Trophoblast cell (in vitro differentiated cells and primary cell): Measurements from ENCODE around the gene RALGDS.
A peak's percentile ranks its signal among the peaks of the same experiment; 100 is the strongest.

Experiments used
- DNase-seq, 2 donors: peaks; one replicate each; pipeline ENCODE4 v3.0.0-alpha.2; 2016
- H2AFZ ChIP-seq: 2 replicates; pipeline ENCODE4 v1.6.1; 2013; ENCODE audit warnings: low read length, moderate library complexity, mild to moderate bottlenecking; ENCODE audit not compliant: insufficient read depth, poor library complexity
- H2AK5ac ChIP-seq: 2 replicates; pipeline ENCODE4 v1.6.1; 2013; ENCODE audit warnings: mild to moderate bottlenecking, low read length
- H2BK120ac ChIP-seq: 2 replicates; pipeline ENCODE4 v1.6.1; 2013; ENCODE audit warnings: low read length, mild to moderate bottlenecking, moderate library complexity; ENCODE audit not compliant: insufficient read depth, poor library complexity
- H2BK12ac ChIP-seq: 2 replicates; pipeline ENCODE4 v1.6.1; 2013; ENCODE audit warnings: mild to moderate bottlenecking, low read length, moderate library complexity
- H2BK5ac ChIP-seq: 2 replicates; pipeline ENCODE4 v1.6.1; 2013; ENCODE audit warnings: low read length, low read depth, moderate library complexity, mild to moderate bottlenecking; ENCODE audit not compliant: poor library complexity
- H3K14ac ChIP-seq: 2 replicates; pipeline ENCODE4 v1.6.1; 2013; ENCODE audit warnings: mild to moderate bottlenecking, low read length
- H3K18ac ChIP-seq: 2 replicates; pipeline ENCODE4 v1.6.1; 2013; ENCODE audit warnings: mild to moderate bottlenecking, low read length
- H3K23ac ChIP-seq: 2 replicates; pipeline ENCODE4 v1.6.1; 2013; ENCODE audit warnings: low read length
- H3K27ac ChIP-seq: 2 replicates; pipeline ENCODE4 v1.5.1; 2013; ENCODE audit warnings: low read depth, mild to moderate bottlenecking, inconsistent platforms, low read length, moderate library complexity
- H3K27me3 ChIP-seq: 2 replicates; pipeline ENCODE4 v1.6.1; 2013; ENCODE audit warnings: inconsistent platforms, mild to moderate bottlenecking, low read length, moderate library complexity; ENCODE audit not compliant: insufficient read depth
- H3K36me3 ChIP-seq, 2 experiments: 1 replicate in 1 of 2; 2 replicates in 1 of 2; pipeline ENCODE4 v1.6.1; 2013; ENCODE audit warnings: low read length in 2 of 2, mild to moderate bottlenecking in 2 of 2, moderate library complexity in 1 of 2; ENCODE audit not compliant: insufficient read depth in 2 of 2, control insufficient read depth in 1 of 2
- H3K4ac ChIP-seq: 2 replicates; pipeline ENCODE4 v1.6.1; 2013; ENCODE audit warnings: low read depth, mild to moderate bottlenecking, low read length, moderate library complexity
- H3K4me1 ChIP-seq, 2 experiments: 1 replicate in 1 of 2; 2 replicates in 1 of 2; pipeline ENCODE4 v1.6.1; 2013; ENCODE audit warnings: low read length in 2 of 2, mild to moderate bottlenecking in 2 of 2, moderate library complexity in 1 of 2; ENCODE audit not compliant: insufficient read depth in 2 of 2, control insufficient read depth in 1 of 2
- H3K4me2 ChIP-seq: 2 replicates; pipeline ENCODE4 v1.6.1; 2013; ENCODE audit warnings: inconsistent platforms, mild to moderate bottlenecking, low read length, moderate library complexity
- H3K4me3 ChIP-seq: 2 replicates; pipeline ENCODE4 v1.5.1; 2013; ENCODE audit warnings: mild to moderate bottlenecking, low read depth, low read length, inconsistent platforms
- H3K79me1 ChIP-seq: one replicate; pipeline ENCODE4 v1.6.1; 2013; ENCODE audit warnings: low read length
- H3K79me2 ChIP-seq: 2 replicates; pipeline ENCODE4 v1.6.1; 2013; ENCODE audit warnings: low read length, mild to moderate bottlenecking; ENCODE audit not compliant: control insufficient read depth, insufficient read depth, poor library complexity
- H3K9ac ChIP-seq: 2 replicates; pipeline ENCODE4 v1.6.1; 2013; ENCODE audit warnings: mild to moderate bottlenecking, low read length
- H3K9me3 ChIP-seq: 2 replicates; pipeline ENCODE4 v1.6.1; 2013; ENCODE audit warnings: low read depth, mild to moderate bottlenecking, control low read depth, inconsistent platforms, low read length; ENCODE audit not compliant: insufficient read depth
- H4K12ac ChIP-seq: 2 replicates; pipeline ENCODE4 v1.6.1; 2013; ENCODE audit warnings: low read depth, mild to moderate bottlenecking, low read length, moderate library complexity
- H4K8ac ChIP-seq: 2 replicates; pipeline ENCODE4 v1.6.1; 2013; ENCODE audit warnings: low read depth, mild to moderate bottlenecking, low read length, moderate library complexity
- H4K91ac ChIP-seq: one replicate; pipeline ENCODE4 v1.6.1; 2013; ENCODE audit warnings: low read depth, mild to moderate bottlenecking, low read length, moderate library complexity
- WGBS: extraction: QIAGEN DNeasy Blood & Tissue Kit; methylation state at CpG from one replicate; pipeline ENCODE4 v1.1.7; 2013; ENCODE audit warnings: missing lambda C conversion rate; ENCODE audit not compliant: insufficient read length, insufficient coverage; ENCODE audit errors: extremely low coverage; 5-methylcytosine and 5-hydroxymethylcytosine counted together

Gene RALGDS

DNA sequence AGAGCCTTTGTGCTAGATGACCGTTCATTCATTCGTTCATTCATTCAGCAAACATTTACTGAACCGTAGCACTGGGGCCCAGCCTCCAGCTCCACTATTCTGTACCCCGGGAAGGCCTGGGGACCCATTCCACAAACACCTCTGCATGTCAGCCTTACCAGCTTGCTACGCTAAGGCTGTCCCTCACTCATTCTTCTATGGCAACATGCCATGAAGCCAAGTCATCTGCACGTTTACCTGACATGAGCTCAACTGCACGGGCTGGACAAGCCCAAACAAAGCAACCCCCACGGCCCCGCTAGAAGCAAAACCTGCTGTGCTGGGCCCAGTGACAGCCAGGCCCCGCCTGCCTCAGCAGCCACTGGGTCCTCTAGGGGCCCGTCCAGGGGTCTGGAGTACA lies 53.2 kb downstream of the RALGDS start:
- H3K4ac ChIP-seq, result no peak overlapping the region
- WGBS, result no CpG with 5 or more reads among the region's 11 CpGs
- H3K23ac ChIP-seq, result no peak overlapping the region
- no peak overlapping the region for H3K14ac ChIP-seq
- H3K27me3 ChIP-seq, result no peaks in the 10 kb centered on the region
- H4K91ac ChIP-seq, result no peak overlapping the region
- H4K8ac ChIP-seq, result no peak overlapping the region
- H3K4me1 ChIP-seq, result peaks cover 2 to 3% of the 10 kb centered on the region in 2 experiments
- H2AFZ ChIP-seq, result no peak overlapping the region
- peak; percentile 14 to 48 for DNase-seq
- no peaks in the 10 kb centered on the region for H3K9me3 ChIP-seq
- no peak overlapping the region for H2BK5ac ChIP-seq
- no peak overlapping the region for H3K27ac ChIP-seq
- H3K18ac ChIP-seq, result no peak overlapping the region
- no peaks in the 10 kb centered on the region for H3K79me1 ChIP-seq
- H4K12ac ChIP-seq, result no peak overlapping the region
- no peak overlapping the region for H3K9ac ChIP-seq
- no peak overlapping the region for H2AK5ac ChIP-seq
- no peaks in the 10 kb centered on the region for H3K79me2 ChIP-seq
- peaks cover 7 to 9% of the 10 kb centered on the region in 2 experiments for H3K36me3 ChIP-seq
- no peak overlapping the region for H3K4me3 ChIP-seq
- H2BK12ac ChIP-seq, result no peak overlapping the region
- no peak overlapping the region for H2BK120ac ChIP-seq
- no peak overlapping the region for H3K4me2 ChIP-seq

GRCh38 chr9:133067006-133067405 lies 54.0 kb downstream of the RALGDS start:
- Histone ChIP-seq H2AK5ac (no peak overlapping the region), H2BK120ac (no peak overlapping the region), H3K9me3 (no peaks in the 10 kb centered on the region), H3K27me3 (no peaks in the 10 kb centered on the region), H4K91ac (no peak overlapping the region), H3K14ac (no peak overlapping the region), H3K4me2 (no peak overlapping the region), H3K4me1 (peaks cover 2 to 3% of the 10 kb centered on the region in 2 experiments), H2BK12ac (no peak overlapping the region), H4K12ac (no peak overlapping the region), H3K9ac (no peak overlapping the region), H3K27ac (no peak overlapping the region), H3K79me1 (no peaks in the 10 kb centered on the region), H3K4me3 (no peak overlapping the region), H3K4ac (no peak overlapping the region), H4K8ac (no peak overlapping the region), H3K79me2 (no peaks in the 10 kb centered on the region), H3K36me3 (peaks cover 7 to 9% of the 10 kb centered on the region in 2 experiments), H3K23ac (no peak overlapping the region), H3K18ac (no peak overlapping the region), H2BK5ac (no peak overlapping the region), H2AFZ (no peak overlapping the region)
- WGBS, result no CpG with 5 or more reads among the region's 11 CpGs
- DNase-seq, result no peak

GRCh38 chr9:133066181-133066983 lies 54.7 kb downstream of the RALGDS start:
- H3K4me2 ChIP-seq, result no peak overlapping the region
- H3K79me2 ChIP-seq, result no peaks in the 10 kb centered on the region
- H3K27ac ChIP-seq, result no peak overlapping the region
- H3K4me3 ChIP-seq, result no peak overlapping the region
- no peak for DNase-seq
- no peak overlapping the region for H4K12ac ChIP-seq
- no peak overlapping the region for H3K9ac ChIP-seq
- no peak overlapping the region for H2BK120ac ChIP-seq
- no peak overlapping the region for H4K91ac ChIP-seq
- peaks cover 2 to 4% of the 10 kb centered on the region in 2 experiments for H3K4me1 ChIP-seq
- no peaks in the 10 kb centered on the region for H3K27me3 ChIP-seq
- H3K4ac ChIP-seq, result no peak overlapping the region
- no peak overlapping the region for H2AK5ac ChIP-seq
- H3K9me3 ChIP-seq, result no peaks in the 10 kb centered on the region
- no peak overlapping the region for H2AFZ ChIP-seq
- no peak overlapping the region for H3K23ac ChIP-seq
- peaks cover 7 to 9% of the 10 kb centered on the region in 2 experiments for H3K36me3 ChIP-seq
- H4K8ac ChIP-seq, result no peak overlapping the region
- H3K14ac ChIP-seq, result no peak overlapping the region
- no peak overlapping the region for H2BK5ac ChIP-seq
- no peaks in the 10 kb centered on the region for H3K79me1 ChIP-seq
- H3K18ac ChIP-seq, result no peak overlapping the region
- WGBS, result no CpG with 5 or more reads among the region's 25 CpGs
- H2BK12ac ChIP-seq, result no peak overlapping the region

- Histone ChIP-seq H3K18ac (no peak overlapping the region), H4K91ac (no peak overlapping the region), H3K4me1 (peaks cover 11 to 13% of the 10 kb centered on the region in 2 experiments), H3K79me1 (no peaks in the 10 kb centered on the region), H3K9me3 (no peaks in the 10 kb centered on the region), H3K4me3 (no peak overlapping the region), H3K27ac (no peak overlapping the region), H3K27me3 (no peaks in the 10 kb centered on the region), H2BK12ac (no peak overlapping the region), H3K79me2 (no peaks in the 10 kb centered on the region), H2AFZ (no peak overlapping the region), H2BK120ac (no peak overlapping the region), H4K8ac (no peak overlapping the region), H3K14ac (no peak overlapping the region), H3K4me2 (no peak overlapping the region), H3K9ac (no peak overlapping the region), H2BK5ac (no peak overlapping the region), H3K36me3 (peaks cover 7 to 9% of the 10 kb centered on the region in 2 experiments), H4K12ac (no peak overlapping the region), H2AK5ac (no peak overlapping the region), H3K4ac (no peak overlapping the region), H3K23ac (no peak overlapping the region)
- DNase-seq, result no peak
- no CpG with 5 or more reads among the region's 17 CpGs for WGBS
These were observed 56.0 kb downstream of the RALGDS start for GRCh38 chr9:133065070-133065388.
